ENCODE results near the gene NFYC. TPM values are rescaled to one million over a fixed set of nuclear protein-coding genes. Genes with fewer than 3 reads are reported as not detected.

Gene NFYC
- polyA plus RNA-seq, 4 donors: 35.7 to 68.9 (median 42.6) TPM

DNA sequence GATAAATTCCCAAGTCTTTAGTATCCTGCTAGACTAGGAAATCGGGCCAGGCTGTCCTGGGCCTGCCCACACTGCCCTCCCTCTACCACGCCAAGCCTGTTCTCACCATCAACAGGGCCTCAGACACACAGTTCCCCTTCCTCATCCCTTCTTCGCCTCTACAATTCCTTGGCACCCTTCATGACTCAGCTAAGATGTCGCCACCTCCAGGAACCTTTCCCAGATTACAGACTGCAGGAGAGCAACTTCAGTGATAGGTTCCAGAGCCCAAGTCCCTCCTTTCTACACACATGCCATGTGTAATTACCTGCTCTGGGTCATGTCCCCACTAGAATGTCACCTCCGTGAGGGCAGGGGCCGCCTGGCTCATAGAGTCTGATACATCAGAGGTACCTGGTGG is 29.4 kb upstream of the NFYC start:
- Histone ChIP-seq H3K4me3 (ENCODE audit: low read depth in 1 of 3, low read length in 3 of 3) (no peak overlapping the region), H3K36me3 (ENCODE audit: control insufficient read depth in 3 of 3, insufficient read depth in 2 of 3, low read depth in 1 of 3, low read length in 3 of 3) (no peaks in the 10 kb centered on the region), H3K4me1 (ENCODE audit: control insufficient read depth in 3 of 3, insufficient read depth in 2 of 3, low read depth in 1 of 3, low read length in 2 of 3) (peaks cover 0 to 6% (median 0%) of the 10 kb centered on the region in 3 donors), H3K27ac (ENCODE audit: low read depth in 1 of 3, low read length in 2 of 3) (no peak overlapping the region), H3K27me3 (ENCODE audit: control insufficient read depth in 3 of 3, insufficient read depth in 3 of 3, low read length in 3 of 3) (peaks cover 0 to 18% (median 0%) of the 10 kb centered on the region in 3 donors), H3K9me3 (ENCODE audit: control insufficient read depth in 2 of 2, insufficient read depth in 1 of 2, low read depth in 1 of 2, low read length in 1 of 2) (no peaks in the 10 kb centered on the region)
- 75 to 80% (median 78%) methylated on average over 6 of the region's 6 CpGs for WGBS, 3 donors
- no peak for DNase-seq
- no peak for FAIRE-seq

DNA sequence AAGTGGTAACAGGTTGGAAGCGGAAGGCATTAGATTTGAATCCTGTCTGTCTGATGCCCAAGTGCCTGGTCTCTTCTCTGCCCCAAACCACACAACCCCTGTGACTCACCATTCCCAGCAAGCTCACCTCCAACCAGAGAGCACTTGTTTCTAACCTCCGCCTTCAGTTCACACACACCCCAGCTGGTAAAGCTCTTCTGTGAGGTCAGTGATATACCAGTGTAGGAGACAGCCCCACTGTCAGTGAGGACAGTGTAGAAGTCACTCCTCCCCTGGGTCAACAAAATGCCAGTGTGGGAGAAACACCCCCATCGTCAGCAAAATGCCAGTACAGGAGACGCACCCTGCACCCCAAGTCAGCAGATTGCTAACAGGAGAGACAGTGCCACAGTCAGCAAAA is 28.6 kb upstream of the NFYC start:
- Histone ChIP-seq H3K27ac (ENCODE audit: low read depth in 1 of 3, low read length in 2 of 3) (peak overlapping the region in 1 of 3 donors; percentile 24), H3K27me3 (ENCODE audit: control insufficient read depth in 3 of 3, insufficient read depth in 3 of 3, low read length in 3 of 3) (peaks cover 0 to 18% (median 0%) of the 10 kb centered on the region in 3 donors), H3K36me3 (ENCODE audit: control insufficient read depth in 3 of 3, insufficient read depth in 2 of 3, low read depth in 1 of 3, low read length in 3 of 3) (no peaks in the 10 kb centered on the region), H3K9me3 (ENCODE audit: control insufficient read depth in 2 of 2, insufficient read depth in 1 of 2, low read depth in 1 of 2, low read length in 1 of 2) (no peaks in the 10 kb centered on the region), H3K4me1 (ENCODE audit: control insufficient read depth in 3 of 3, insufficient read depth in 2 of 3, low read depth in 1 of 3, low read length in 2 of 3) (peaks cover 0 to 6% (median 0%) of the 10 kb centered on the region in 3 donors), H3K4me3 (ENCODE audit: low read depth in 1 of 3, low read length in 3 of 3) (no peak overlapping the region)
- 76 to 85% (median 81%) methylated on average over 4 of the region's 4 CpGs for WGBS, 3 donors
- no peak for DNase-seq
- FAIRE-seq: no peak

DNA sequence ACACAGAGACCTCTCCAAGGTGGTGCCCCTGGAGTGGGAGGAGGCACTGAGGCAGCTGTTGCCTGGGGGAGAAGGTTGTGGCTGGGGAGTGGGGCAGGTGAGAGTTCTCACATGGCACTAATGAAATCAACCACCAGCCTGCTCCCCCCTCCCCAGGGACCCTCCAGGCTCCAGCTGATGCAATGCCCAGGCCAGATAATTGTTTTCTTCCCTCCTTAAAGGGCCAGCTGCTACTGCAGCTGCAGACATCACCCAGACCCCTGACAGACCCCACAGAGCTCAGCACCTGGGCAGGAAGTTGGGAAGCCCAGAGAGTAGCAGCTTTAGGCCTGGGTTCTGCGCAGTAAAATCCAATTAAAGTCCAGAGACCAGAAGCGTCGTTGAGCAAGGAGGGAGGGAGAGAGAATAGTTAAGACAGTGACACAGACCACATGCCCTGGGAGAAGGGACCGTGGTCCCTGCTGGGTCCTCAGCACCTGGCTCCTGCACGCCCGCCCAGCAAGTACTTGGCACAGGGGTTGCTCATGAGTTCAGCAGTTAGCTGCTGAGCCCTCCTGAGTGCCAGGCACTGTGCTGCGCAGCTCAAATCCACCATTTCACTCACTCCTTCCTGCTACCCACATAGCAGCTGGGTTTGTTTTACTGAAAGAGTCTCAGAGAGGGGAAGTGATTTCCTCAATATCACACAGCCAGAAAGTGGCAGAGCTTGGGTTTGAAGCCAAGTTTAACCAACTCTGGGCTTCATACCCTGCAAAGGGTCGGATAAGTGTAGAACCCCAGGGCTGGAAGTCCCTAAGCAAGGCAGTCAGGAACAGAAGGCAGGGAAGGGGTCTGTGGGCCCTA is 28.0 kb upstream of the NFYC start:
- Histone ChIP-seq H3K27ac (ENCODE audit: low read depth in 1 of 3, low read length in 2 of 3) (peak overlapping the region in 1 of 3 donors; percentile 28), H3K9me3 (ENCODE audit: control insufficient read depth in 2 of 2, insufficient read depth in 1 of 2, low read depth in 1 of 2, low read length in 1 of 2) (no peaks in the 10 kb centered on the region), H3K36me3 (ENCODE audit: control insufficient read depth in 3 of 3, insufficient read depth in 2 of 3, low read depth in 1 of 3, low read length in 3 of 3) (no peaks in the 10 kb centered on the region), H3K4me3 (ENCODE audit: low read depth in 1 of 3, low read length in 3 of 3) (no peak overlapping the region), H3K4me1 (ENCODE audit: control insufficient read depth in 3 of 3, insufficient read depth in 2 of 3, low read depth in 1 of 3, low read length in 2 of 3) (peaks cover 0 to 6% (median 0%) of the 10 kb centered on the region in 3 donors), H3K27me3 (ENCODE audit: control insufficient read depth in 3 of 3, insufficient read depth in 3 of 3, low read length in 3 of 3) (peaks cover 0 to 13% (median 0%) of the 10 kb centered on the region in 3 donors)
- DNase-seq (no peak), FAIRE-seq (no peak)
- 57 to 65% (median 59%) methylated on average over 8 of the region's 8 CpGs for WGBS, 3 donors

DNA sequence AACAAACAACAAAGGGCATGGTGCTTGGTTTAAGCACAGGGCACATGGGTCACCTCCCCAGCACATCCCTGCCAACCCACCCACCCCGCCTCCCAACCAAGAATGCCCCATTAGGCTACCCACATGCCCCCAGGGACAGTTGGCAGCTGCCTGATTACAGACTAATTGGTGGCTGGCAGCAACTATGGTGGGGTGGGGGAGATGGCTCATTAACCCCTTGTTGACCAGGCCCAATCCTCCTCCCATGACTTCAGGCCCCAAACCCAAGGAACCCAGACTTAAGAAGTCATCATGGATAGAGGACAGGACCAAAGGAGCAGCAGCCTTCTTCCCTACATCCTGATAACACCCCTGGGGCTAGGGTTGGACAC is 27.4 kb upstream of the NFYC start:
- H3K36me3 ChIP-seq (ENCODE audit: control insufficient read depth in 3 of 3, insufficient read depth in 2 of 3, low read depth in 1 of 3, low read length in 3 of 3): no peaks in the 10 kb centered on the region
- H3K4me3 ChIP-seq (ENCODE audit: low read depth in 1 of 3, low read length in 3 of 3): no peak overlapping the region
- DNase-seq (no peak), FAIRE-seq (no peak)
- no peaks in the 10 kb centered on the region for H3K9me3 ChIP-seq (ENCODE audit: control insufficient read depth in 2 of 2, insufficient read depth in 1 of 2, low read depth in 1 of 2, low read length in 1 of 2)
- H3K4me1 ChIP-seq (ENCODE audit: control insufficient read depth in 3 of 3, insufficient read depth in 2 of 3, low read depth in 1 of 3, low read length in 2 of 3): peaks cover 0 to 9% (median 2%) of the 10 kb centered on the region in 3 donors
- H3K27ac ChIP-seq (ENCODE audit: low read depth in 1 of 3, low read length in 2 of 3): peak overlapping the region in 1 of 3 donors; percentile 28
- 57 to 97% (median 75%) methylated on average over 1 of the region's 1 CpG for WGBS, 3 donors
- peaks cover 0 to 11% (median 0%) of the 10 kb centered on the region in 3 donors for H3K27me3 ChIP-seq (ENCODE audit: control insufficient read depth in 3 of 3, insufficient read depth in 3 of 3, low read length in 3 of 3)

DNA sequence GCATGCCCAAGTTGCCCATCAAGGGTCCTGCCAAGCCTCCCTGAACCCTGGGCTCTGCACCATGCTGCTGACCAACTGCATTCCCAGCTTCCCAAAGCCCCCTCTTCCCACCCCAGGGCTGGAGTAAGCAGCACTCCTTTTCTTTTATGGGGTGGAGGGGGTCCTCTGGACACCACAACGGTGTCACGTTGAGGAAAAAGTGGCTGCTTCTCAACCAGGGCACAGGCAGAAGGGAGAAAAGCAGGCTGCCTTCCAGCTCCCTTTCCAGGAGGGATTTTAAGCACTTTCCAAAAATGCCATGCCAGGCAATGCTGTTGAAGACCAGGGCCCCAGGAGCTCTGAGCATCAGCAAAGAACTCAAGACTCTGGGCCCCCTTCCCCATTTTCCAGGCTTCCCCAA is 26.7 kb upstream of the NFYC start:
- no peak overlapping the region for H3K27ac ChIP-seq (ENCODE audit: low read depth in 1 of 3, low read length in 2 of 3)
- peaks cover 0 to 9% (median 2%) of the 10 kb centered on the region in 3 donors for H3K4me1 ChIP-seq (ENCODE audit: control insufficient read depth in 3 of 3, insufficient read depth in 2 of 3, low read depth in 1 of 3, low read length in 2 of 3)
- 63 to 82% methylated on average over 2 of the region's 2 CpGs; no CpG with 5 or more reads in 1 of the 3 donors for WGBS, 3 donors
- H3K9me3 ChIP-seq (ENCODE audit: control insufficient read depth in 2 of 2, insufficient read depth in 1 of 2, low read depth in 1 of 2, low read length in 1 of 2): no peaks in the 10 kb centered on the region
- DNase-seq (no peak), FAIRE-seq (no peak)
- peaks cover 0 to 11% (median 0%) of the 10 kb centered on the region in 3 donors for H3K27me3 ChIP-seq (ENCODE audit: control insufficient read depth in 3 of 3, insufficient read depth in 3 of 3, low read length in 3 of 3)
- H3K36me3 ChIP-seq (ENCODE audit: control insufficient read depth in 3 of 3, insufficient read depth in 2 of 3, low read depth in 1 of 3, low read length in 3 of 3): no peaks in the 10 kb centered on the region
- peak overlapping the region in 2 of 3 donors; percentile 15 to 64 for H3K4me3 ChIP-seq (ENCODE audit: low read depth in 1 of 3, low read length in 3 of 3)

DNA sequence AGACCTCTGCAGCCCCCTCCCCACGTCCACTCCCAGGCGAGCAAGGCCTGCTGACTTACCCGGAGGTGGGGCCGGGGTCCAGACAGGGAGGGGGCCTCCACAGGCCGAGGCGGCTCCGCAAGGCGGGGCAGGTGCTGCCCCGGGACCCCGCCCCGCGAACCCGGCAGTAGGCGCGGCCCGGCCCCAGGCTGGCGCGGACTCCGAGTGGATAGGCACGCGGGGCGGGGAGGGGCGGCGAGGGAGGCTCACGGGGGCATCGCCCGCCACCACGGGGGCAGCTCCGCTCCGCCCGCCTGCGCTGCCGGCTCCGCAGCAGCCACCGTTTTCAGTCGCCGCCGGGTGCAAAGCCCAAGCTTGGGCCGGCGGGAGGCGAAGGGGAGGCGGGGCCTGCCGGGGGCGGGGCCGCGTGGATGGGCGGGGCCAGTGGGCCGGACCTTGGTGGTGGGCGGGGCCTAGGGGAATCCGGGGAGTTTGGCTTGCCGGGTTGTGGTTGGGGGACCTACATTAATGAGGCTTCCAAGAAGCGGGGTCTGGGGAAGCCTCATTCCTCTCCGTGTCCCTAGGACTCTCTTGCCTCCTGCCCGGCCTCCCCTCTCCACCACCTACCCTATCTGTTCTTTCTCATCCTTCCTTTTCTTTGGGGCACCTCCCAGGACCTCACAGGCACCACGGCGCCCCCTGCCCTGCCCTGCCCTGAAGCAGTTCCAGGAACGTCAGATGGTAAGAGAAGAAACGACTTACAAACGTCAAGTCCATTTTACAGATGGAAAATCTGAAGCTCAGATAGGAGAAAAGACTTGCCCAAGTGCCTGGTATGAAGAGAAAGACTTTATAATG is 26.0 kb upstream of the NFYC start, which contains the start of gene RIMS3:
Gene RIMS3, minus strand, starts transcription at position 348 of the 837 bp plus-strand sequence. CDS start 23,757 bp downstream, outside the sequence.
- Histone ChIP-seq H3K36me3 (ENCODE audit: control insufficient read depth in 3 of 3, insufficient read depth in 2 of 3, low read depth in 1 of 3, low read length in 3 of 3) (no peaks in the 10 kb centered on the region), H3K4me1 (ENCODE audit: control insufficient read depth in 3 of 3, insufficient read depth in 2 of 3, low read depth in 1 of 3, low read length in 2 of 3) (peaks cover 0 to 9% (median 2%) of the 10 kb centered on the region in 3 donors), H3K27me3 (ENCODE audit: control insufficient read depth in 3 of 3, insufficient read depth in 3 of 3, low read length in 3 of 3) (peaks cover 0 to 11% (median 0%) of the 10 kb centered on the region in 3 donors), H3K4me3 (ENCODE audit: low read depth in 1 of 3, low read length in 3 of 3) (peak within 1 kb of the TSS; percentile 46 to 64 (median 47)), H3K27ac (ENCODE audit: low read depth in 1 of 3, low read length in 2 of 3) (no peak within 1 kb of the TSS), H3K9me3 (ENCODE audit: control insufficient read depth in 2 of 2, insufficient read depth in 1 of 2, low read depth in 1 of 2, low read length in 1 of 2) (no peaks in the 10 kb centered on the region)
- FAIRE-seq: no peak
- WGBS, 3 donors: 1% methylated on average over 35 to 59 of the region's 59 CpGs
- peak; percentile 75 to 84 for DNase-seq

DNA sequence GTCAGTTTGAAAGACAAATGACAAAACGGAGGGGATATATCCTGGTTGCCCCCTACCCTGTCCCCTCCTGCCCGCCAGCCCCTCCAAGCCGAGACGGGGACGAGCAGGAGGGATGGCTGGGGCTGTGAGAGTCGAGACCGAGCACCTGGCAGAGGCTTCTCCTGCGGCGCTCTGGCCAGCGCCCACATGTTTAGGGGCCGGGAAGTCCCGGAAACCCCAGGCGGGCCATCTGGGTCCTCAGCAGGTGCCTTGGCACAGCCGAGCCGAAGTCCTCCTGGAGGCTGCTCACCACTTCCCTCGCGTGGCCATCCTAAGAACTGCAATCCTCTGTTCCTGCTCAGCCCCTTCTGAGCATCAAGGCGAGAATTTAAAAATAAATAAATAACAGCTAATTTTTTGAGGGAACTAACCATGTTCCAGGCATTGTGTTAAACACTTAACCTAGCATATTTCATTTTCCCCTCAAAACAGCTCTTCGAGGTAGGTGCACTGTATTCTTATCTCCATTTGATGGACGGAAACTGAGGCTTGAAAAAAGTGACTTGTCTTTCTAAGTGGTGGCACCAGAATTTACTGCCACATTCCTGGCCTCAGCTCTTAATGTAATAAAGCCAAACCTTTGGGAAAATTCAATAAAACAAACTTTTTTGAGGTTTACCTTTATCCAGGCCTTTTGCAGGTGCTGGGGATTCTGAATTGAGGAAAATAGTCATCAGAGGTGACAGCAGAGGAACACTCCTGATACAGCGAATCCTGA is 22.6 kb upstream of the NFYC start:
- WGBS, 3 donors: 8 to 12% (median 9%) methylated on average over 21 of the region's 21 CpGs
- Histone ChIP-seq H3K4me1 (ENCODE audit: control insufficient read depth in 3 of 3, insufficient read depth in 2 of 3, low read depth in 1 of 3, low read length in 2 of 3) (peaks cover 0 to 9% (median 2%) of the 10 kb centered on the region in 3 donors), H3K4me3 (ENCODE audit: low read depth in 1 of 3, low read length in 3 of 3) (peak overlapping the region in 1 of 3 donors; percentile 16)

More for the DNA sequence above, 22.6 kb upstream of the NFYC start:
- no peaks in the 10 kb centered on the region for H3K9me3 ChIP-seq (ENCODE audit: control insufficient read depth in 2 of 2, insufficient read depth in 1 of 2, low read depth in 1 of 2, low read length in 1 of 2)
- no peak overlapping the region for H3K27ac ChIP-seq (ENCODE audit: low read depth in 1 of 3, low read length in 2 of 3)
- DNase-seq (peak; percentile 75 to 83), FAIRE-seq (no peak)
- no peaks in the 10 kb centered on the region for H3K36me3 ChIP-seq (ENCODE audit: control insufficient read depth in 3 of 3, insufficient read depth in 2 of 3, low read depth in 1 of 3, low read length in 3 of 3)
- H3K27me3 ChIP-seq (ENCODE audit: control insufficient read depth in 3 of 3, insufficient read depth in 3 of 3, low read length in 3 of 3): peaks cover 0 to 8% (median 0%) of the 10 kb centered on the region in 3 donors
